ENCODE data around the gene GMNN. TPM values are rescaled to one million over a fixed set of nuclear protein-coding genes. Genes with fewer than 3 reads are reported as not detected.
"Not testable (repeated sequence)": the region's sequence is repeated elsewhere in the genome, so short reads cannot be mapped to it uniquely, and the experiment has no call there.

GMNN gene
- total RNA-seq, 1 donor from 2014 or later: 22.0 TPM

DNA sequence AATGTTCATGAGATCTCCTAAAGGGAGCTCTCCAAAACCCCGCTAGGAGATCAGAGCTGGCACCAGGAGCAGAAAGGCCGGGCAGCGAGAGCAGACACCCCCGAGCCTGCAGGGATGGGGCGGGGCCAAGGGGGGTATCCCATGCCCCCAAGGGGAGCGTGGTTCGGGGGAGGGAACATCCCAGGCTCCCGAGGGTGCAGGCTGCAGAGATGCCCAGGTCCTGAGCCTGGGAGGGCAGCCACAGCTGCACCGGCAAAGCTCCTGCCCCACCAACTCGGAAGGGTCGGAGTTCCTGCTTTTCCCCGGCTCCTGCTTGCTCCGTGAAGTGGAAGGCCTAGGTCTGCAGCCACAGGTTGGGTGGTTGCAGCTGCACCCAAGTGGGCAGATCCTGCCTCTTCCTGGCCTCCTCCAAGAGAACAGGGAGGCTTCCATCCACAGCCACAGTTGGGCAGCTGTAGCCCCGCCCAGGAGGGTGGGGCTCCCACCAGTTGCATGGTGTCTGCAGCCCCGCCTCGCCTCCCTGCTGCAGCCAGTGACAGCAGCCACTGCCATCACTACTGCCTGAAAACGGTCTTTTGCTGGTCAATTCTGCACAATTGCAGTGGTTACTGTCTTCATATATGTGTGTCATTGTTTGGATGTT lies 13.4 kb upstream of the GMNN start:
- no peak for DNase-seq (ENCODE audit: low read depth, low spot score)

GRCh38 chr6:24761851-24762250 lies 12.9 kb upstream of the GMNN start:
- DNase-seq (ENCODE audit: low read depth, low spot score): no peak

GRCh38 chr6:24763578-24763977 lies 11.2 kb upstream of the GMNN start:
- DNase-seq (ENCODE audit: low read depth, low spot score): no peak

DNA sequence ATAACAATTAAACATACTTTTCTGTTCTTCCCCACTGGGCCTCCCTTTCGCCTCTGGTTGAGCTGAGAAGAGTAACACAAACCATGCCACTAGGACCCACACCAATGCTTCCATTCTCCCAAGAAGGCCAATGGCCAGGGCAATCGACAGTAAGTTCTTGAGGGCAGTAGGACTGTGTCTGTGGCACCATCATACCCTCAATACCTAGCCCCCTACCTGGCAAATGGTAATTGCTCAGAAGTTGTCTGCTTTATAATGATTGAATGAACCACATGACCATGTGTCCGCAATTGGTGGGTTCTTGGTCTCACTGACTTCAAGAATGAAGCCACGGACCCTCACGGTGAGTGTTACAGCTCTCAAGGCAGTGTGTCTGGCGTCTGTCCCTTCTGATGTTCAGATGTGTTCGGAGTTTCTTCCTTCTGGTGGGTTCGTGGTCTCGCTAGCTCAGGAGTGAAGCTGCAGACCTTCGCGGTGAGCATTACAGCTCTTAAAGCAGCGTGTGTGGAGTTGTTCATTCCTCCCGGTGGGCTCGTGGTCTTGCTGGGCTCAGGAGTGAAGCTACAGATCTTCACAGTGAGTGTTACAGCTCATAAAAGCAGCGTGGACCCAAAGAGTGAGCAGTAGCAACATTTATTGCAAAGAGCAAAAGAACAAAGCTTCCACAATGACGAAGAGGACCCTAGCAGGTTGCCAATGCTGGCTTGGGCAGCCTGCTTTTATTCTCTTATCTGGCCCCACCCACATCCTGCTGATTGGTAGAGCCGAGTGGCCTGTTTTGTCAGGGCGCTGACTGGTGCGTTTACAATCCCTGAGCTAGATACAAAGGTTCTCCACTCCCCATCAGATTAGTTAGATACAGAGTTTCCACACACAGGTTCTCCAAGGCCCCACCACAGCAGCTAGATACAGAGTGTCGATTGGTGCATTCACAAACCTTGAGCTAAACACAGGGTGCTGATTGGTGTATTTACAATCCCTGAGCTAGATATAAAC lies 9.6 kb upstream of the GMNN start:
- not testable (repeated sequence) for DNase-seq (ENCODE audit: low read depth, low spot score)

GRCh38 chr6:24765968-24766367 lies 8.8 kb upstream of the GMNN start:
- not testable (repeated sequence) for DNase-seq (ENCODE audit: low read depth, low spot score)

DNA sequence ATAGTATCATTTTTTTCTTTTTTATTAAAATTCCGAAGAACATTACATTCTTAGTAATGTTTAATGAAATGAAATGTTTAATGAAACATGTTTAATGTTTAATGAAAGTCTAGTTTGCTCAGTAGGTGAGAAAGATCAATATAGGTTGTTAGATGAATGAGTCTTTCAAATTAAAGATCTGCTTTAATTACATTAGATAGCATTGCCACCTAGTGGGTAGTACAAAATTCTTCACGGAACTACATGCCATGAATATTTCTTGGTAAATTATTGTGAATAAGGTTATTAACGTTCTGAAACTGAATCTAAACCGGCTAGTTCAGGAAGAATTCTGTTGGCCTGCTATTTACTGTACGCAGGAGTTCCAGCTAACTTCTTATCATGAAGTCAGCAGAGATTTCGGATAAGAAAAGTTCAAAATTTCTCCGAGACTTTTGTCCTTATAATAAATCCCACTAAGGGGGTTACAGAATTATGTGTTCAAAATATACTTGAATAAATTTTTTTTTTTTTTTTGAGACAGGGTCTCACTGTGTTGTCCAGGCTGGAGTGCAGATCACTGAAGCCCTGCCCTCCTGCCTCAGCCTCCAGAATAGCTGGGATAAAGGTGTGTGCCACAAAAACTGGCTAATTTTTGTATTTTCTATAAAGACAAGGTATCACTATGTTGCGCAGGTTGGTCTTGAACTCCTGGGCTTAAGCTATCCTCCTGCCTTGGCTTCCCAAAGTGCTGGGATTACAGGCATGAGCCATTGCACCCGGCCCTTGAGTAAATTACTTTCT lies 7.9 kb upstream of the GMNN start:
- no peak for DNase-seq (ENCODE audit: low read depth, low spot score)

- no peak for DNase-seq (ENCODE audit: low read depth, low spot score)
Observed at GRCh38 chr6:24768361-24768760, 6.4 kb upstream of the GMNN start.

DNA sequence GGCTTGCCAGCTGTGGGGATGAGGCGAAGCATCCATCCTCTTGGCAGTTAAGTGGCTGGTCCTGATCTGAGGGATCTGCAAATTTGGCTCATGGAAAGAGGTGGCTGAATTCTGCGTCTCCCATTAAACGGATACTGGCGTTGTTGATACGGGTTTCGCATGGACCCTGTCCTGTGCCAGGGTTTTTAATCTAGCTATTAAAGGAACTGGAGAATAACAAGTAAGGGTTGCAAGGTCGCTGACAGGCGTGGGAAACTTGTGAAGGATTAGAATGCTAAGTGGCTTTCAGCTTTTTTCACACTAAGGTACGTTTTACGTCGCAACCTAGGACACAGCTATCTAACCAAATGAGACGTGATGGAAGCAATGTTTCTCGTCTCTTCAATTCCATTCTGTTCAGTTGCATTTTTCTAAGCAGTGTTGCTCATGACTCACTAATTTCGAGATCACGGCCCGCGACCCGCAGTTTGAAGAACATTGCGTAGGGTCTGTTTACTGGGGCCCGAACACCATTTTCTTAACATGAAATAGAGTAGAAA lies 852 bp downstream of the GMNN start:
- DNase-seq (ENCODE audit: low read depth, low spot score): no peak

- no peak for DNase-seq (ENCODE audit: low read depth, low spot score)
Observed at GRCh38 chr6:24777227-24777626, 2.5 kb downstream of the GMNN start.

DNA sequence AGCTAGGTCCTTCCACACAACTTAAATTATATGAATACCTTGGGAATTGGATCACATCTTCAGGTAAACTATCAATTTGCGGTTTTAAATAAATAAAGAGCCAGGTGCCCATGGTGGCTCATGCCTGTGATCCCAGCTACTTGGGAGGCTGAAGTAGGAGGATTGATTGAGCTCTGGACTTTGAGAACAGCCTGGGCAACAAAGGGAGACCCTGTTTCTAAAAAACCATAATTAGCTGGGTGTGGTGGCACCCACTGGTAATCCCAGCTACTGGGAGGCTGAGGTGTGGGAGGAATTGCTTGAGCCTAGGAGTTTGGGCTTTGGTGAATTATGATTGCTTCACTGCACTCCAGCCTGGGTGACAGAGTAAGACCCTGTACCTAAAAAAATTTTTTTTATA lies 3.4 kb downstream of the GMNN start:
- DNase-seq (ENCODE audit: low read depth, low spot score): no peak

DNA sequence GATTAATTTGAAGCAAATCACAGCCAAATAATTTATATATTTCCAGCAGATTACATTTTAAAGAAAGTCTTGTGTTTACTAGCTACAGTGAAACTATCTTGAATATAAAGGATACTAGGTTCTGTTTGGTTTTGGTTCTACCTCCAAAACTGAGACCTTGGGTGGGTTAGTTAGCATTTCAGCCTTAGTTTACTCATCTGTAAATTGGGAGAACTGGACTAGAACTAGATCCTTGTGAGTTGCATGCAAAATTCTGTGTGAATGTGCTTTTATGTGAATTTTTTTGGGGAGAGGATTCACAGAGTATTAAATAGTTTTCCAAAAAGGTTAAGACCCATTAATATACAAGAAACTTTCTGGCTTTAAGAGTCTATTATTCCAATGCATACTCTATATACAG lies 4.1 kb downstream of the GMNN start:
- DNase-seq (ENCODE audit: low read depth, low spot score): no peak

DNA sequence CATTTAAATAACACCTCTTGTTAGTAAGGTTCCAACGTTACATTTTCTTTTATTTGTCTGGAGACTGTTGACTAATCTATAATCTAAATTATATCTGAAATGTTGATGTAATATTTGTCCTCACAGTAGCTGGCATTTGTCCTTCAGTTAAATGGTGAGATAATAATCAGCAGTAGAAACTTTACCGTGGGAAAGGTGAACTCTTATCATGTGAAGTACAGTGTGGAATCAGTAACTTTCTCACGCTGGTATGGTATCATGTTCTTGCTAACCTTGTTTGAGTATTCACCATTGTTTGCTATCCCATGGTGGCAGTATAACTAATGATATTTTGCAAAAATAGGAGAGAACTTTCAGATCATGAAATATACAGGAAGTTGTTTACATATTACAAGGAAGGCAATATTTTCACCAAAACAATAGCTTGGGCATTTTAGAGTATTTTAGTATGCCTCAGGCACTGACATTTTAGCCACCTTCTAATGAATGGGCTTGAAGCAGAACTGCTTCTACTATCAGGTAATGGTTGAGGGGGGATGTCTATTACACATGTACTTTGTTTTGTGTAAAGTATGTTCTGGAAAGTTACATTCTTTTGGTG lies 4.8 kb downstream of the GMNN start:
- DNase-seq (ENCODE audit: low read depth, low spot score): no peak

DNA sequence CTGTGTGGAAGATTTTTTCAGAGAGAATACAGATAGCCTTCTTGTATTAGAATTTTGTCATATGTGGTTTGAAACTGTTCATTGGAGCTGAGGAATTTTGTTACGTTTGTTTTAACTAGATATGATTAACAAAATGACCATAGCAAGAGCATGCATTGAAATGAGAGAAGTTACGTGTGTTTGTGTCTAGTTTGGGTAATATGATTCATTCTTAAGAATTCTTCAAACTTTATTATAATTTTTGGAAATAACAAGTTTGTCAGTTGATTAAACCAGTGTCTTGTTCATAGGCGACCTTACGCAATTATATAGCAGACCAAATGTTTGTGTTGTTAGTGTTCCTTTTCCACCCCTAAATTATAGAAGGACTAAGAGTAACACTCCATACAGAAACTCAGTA lies 5.5 kb downstream of the GMNN start:
- no peak for DNase-seq (ENCODE audit: low read depth, low spot score)

GRCh38 chr6:24788031-24788665 lies 13.4 kb downstream of the GMNN start:
- DNase-seq (ENCODE audit: low read depth, low spot score): no peak

GRCh38 chr6:24795106-24795505 lies 20.4 kb downstream of the GMNN start:
- DNase-seq (ENCODE audit: low read depth, low spot score): no peak

- no peak for DNase-seq (ENCODE audit: low read depth, low spot score)
Observed at GRCh38 chr6:24796616-24797290, 22.0 kb downstream of the GMNN start.

DNA sequence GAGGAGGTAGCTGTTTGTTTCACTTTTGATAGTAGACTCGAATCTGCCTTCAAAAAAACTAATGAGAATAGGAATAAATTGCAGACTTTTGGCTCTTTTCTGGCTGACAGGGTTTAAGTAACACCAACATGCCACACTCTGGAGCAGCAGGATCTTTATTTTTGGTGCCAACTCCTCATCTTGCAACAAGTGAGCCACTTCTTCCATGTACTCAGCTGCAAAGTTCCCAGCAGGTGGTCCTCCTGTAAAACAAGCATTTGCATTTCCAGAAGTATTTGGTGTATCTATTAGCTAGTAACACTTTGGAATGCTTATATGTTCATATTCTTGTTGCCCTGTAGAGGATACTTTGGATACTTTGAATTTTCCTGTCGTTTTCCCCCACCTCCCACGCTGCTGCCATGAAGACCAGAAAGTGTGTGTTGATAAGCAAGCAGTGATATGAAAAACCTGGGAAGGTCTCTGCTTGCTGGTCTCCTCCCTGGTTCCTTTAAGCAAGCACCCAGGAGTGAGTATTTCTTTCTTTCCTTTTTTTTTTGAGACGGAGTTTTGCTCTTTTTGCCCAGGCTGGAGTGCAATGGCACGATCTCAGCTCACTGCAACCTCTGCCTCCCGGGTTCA lies 23.0 kb downstream of the GMNN start:
- no peak for DNase-seq (ENCODE audit: low read depth, low spot score)

- DNase-seq (ENCODE audit: low read depth, low spot score): no peak
Observed at GRCh38 chr6:24798740-24799540, 24.2 kb downstream of the GMNN start, which contains the start of gene ARMH2. Gene ARMH2 (minus strand): TSS chr6:24798917. CDS start chr6:24798857, 60 bp downstream.

- no peak for DNase-seq (ENCODE audit: low read depth, low spot score)
Observed at GRCh38 chr6:24799541-24799915, 24.8 kb downstream of the GMNN start.
